DMS53 treated with DMSO at 0.1 percent for 48 hours (cell line): ENCODE measurements around the gene FHOD3.

Experiments used
- DNase-seq: peaks from one replicate; lab custom pipeline; 2025; ENCODE audit not compliant: unreplicated experiment; lab: John Stamatoyannopoulos, UW

FHOD3 gene

GRCh38 chr18:36580266-36580665 is 282.8 kb downstream of the FHOD3 start:
- no peak for DNase-seq

GRCh38 chr18:36580874-36581750 is 283.6 kb downstream of the FHOD3 start:
- DNase-seq, result no peak

- no peak for DNase-seq
Observed at GRCh38 chr18:36582988-36583745, 285.7 kb downstream of the FHOD3 start.

- DNase-seq, result no peak
Observed at GRCh38 chr18:36589857-36590543, 292.5 kb downstream of the FHOD3 start.

DNA sequence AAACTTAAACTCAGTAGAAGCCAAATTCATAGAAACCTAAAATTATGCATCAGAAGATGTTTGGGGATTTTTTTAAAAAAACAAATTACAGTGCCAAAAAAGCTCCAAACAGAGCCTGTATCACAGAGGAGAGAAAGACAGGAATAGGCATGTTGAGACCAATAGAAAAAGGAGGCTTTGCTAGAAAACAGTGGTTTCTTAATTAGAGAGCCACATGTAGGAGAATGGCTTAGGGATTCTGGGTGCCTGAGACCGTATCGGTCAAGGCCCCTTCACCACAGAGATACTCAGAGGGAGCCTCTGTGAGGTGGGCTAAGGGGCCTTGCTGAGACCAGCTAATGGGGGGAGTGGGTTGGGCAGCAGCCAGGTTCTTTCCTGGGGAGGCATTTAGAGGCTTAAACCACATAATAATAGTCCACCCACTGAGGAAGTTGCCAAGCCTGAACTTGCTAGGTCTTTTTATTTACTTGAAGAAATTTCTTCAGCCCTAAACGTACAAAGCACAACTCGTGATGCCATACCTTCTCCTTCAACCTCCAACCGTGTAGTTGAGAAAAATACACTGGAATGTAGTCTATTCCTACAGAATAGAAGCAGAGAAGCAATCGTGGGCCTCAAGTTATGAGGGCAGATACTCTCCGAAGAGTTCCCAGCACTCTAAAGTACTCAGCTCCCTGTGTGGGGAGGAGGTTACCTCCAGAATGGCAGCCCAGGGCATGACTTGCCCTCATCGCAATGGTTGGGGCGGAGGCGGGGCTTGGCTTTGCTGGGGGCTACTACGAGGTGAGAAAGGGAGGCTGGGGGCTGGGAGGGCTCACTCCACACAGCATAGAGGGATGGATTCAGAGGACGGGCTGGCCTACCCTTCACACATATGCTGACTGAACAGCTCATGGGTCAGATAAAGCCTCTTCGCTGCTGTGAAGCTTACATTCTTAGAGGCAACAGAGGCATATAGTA is 293.4 kb downstream of the FHOD3 start:
- DNase-seq, result no peak

GRCh38 chr18:36592282-36592681 is 294.8 kb downstream of the FHOD3 start:
- no peak for DNase-seq

GRCh38 chr18:36593001-36593400 is 295.5 kb downstream of the FHOD3 start:
- DNase-seq, result no peak

- no peak for DNase-seq
Observed at GRCh38 chr18:36593641-36594040, 296.1 kb downstream of the FHOD3 start.

- DNase-seq, result no peak
Observed at GRCh38 chr18:36594621-36595020, 297.1 kb downstream of the FHOD3 start.

- DNase-seq, result no peak
Observed at GRCh38 chr18:36595046-36595817, 297.7 kb downstream of the FHOD3 start.

DNA sequence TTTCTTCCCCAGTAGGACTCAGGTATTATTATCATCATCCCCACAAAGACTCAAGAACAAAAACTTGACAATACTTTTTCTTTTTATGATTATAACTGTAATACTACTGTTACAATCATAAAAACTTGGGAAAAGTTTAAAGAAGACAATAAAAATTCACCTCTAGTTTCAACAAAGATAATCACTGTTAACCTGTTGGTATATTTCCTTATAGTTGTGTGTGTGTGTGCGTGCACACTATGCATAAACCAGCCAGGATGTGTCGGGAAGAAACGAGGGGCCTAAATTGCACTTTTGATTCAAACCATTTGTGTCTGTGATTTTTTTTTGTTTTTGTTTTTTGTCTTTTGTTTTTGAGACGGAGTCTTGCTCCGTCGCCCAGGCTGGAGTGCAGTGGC is 298.3 kb downstream of the FHOD3 start:
- no peak for DNase-seq

GRCh38 chr18:36597636-36598035 is 300.1 kb downstream of the FHOD3 start:
- DNase-seq, result no peak

DNA sequence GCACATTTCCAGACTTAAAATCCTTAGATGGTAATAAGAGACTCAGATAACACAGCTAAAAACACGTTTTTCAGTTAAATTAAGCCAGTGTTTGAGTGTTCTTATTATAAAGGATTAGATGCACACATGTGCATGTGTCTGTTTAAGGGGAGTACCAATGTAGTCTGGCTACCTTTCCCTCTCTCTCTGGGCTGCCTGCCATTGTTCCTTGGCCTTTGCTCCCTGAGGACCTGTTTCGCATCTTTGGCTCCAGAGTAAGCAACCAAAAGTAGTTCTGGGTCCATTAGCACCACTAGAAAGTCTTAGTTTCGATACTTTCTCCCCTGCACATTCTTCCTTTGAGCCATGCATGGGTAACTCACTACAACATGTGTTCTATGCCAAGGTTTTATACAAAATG is 303.0 kb downstream of the FHOD3 start:
- no peak for DNase-seq

- no peak for DNase-seq
Observed at GRCh38 chr18:36601316-36601715, 303.8 kb downstream of the FHOD3 start.

GRCh38 chr18:36602071-36602470 is 304.6 kb downstream of the FHOD3 start:
- no peak for DNase-seq

DNA sequence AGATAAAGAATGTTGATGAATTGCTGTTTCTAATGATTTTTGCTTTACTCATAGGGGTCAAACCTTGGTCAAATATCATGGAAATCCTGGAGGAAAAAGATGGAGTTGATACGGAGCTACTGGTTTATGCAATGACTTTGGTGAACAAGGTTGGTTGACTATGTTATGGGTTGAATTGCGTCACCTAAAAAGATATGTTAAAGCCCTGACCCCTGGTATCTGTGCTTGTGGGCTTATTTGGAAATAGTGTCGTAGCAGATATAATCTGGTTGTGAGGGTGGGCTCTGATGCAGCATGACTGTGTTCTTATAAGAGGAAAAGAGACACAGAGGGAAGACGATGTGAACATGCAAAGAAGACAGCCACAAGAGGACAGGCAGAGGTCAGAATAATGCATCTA is 305.1 kb downstream of the FHOD3 start:
- no peak for DNase-seq

DNA sequence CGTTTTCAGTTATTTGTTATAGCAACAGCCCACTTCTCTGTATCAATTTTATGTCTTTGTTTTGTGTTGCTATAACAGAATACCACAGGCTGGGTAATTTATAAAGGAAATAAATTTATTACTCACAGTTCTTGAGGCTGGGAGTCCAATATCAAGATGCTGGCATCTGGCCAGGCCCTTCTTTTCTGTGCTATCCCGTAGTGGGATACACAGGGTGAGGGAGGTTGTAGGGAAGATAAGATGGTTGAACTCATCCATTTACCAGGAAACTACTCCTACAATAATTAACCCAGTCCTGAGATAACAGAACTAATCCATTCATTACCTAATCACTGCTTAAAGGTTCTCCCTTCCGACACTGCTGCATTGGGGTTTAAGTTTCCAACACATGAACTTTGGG is 310.6 kb downstream of the FHOD3 start:
- DNase-seq, result no peak

GRCh38 chr18:36610258-36610657 is 312.7 kb downstream of the FHOD3 start:
- no peak for DNase-seq

DNA sequence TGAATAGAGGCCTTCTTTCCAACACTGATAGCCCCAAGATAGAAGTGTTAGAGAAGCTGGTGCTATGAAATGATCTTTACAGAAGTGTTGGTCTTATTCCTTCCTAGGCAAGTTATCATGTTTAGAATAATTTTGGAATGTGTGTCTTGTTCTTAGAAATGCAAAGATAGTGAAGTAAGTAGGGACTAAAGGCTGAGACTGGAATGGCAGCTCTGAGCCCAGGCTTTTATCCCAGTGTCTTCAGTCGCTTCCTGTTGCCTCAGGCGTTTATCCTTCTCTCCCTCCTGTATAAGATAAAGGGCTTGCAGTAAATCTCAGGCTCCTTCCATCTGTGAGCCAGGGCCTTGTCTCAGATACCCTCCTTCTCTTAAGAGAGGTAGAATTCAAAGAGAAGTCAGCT is 313.1 kb downstream of the FHOD3 start:
- DNase-seq, result no peak

- DNase-seq, result no peak
Observed at GRCh38 chr18:36613069-36613468, 315.6 kb downstream of the FHOD3 start.
